GM12874 (cell line): ENCODE measurements around the gene COX14.

Source experiments
- CTCF ChIP-seq: IDR thresholded peaks from 2 replicates; pipeline ENCODE4 v1.5.1; 2011; ENCODE audit warnings: low read depth, mild to moderate bottlenecking, control low read depth, low read length, moderate library complexity; ENCODE audit not compliant: insufficient read depth

Gene COX14

GRCh38 chr12:50105913-50106450 is 6.1 kb upstream of the COX14 start:
- TF ChIP-seq CTCF = no peak

- no peak for TF ChIP-seq CTCF
Observed at GRCh38 chr12:50106907-50107306, 5.1 kb upstream of the COX14 start.

- no peak for TF ChIP-seq CTCF
Observed at GRCh38 chr12:50107416-50108268, 4.4 kb upstream of the COX14 start.

GRCh38 chr12:50109319-50109718 is 2.7 kb upstream of the COX14 start:
- TF ChIP-seq CTCF = no peak

GRCh38 chr12:50110127-50110761 is 1.8 kb upstream of the COX14 start:
- TF ChIP-seq CTCF = no peak

GRCh38 chr12:50110762-50111351 is 1.2 kb upstream of the COX14 start:
- no peak for TF ChIP-seq CTCF

GRCh38 chr12:50111395-50111692 is 692 bp upstream of the COX14 start:
- TF ChIP-seq CTCF = no peak
